SK-N-SH treated with all-trans-retinoic acid at 6 μM for 48 hours (cell line): ENCODE results near the gene SVIL.

ENCODE experiments used
- ARNTL ChIP-seq: fragments of 450-650 bp; formaldehyde crosslinking; IDR thresholded peaks from 2 replicates; pipeline ENCODE4 v1.5.0; 2020; ENCODE audit warnings: low read depth, mild to moderate bottlenecking, moderate library complexity, borderline replicate concordance
- GLIS3 ChIP-seq: fragments of 250-450 bp; sonication (Bioruptor Pico); IDR thresholded peaks from 2 replicates; pipeline ENCODE4 v1.5.0; 2020; ENCODE audit warnings: mild to moderate bottlenecking, moderate library complexity
- ISL1 ChIP-seq: fragments of 250-450 bp; sonication (Bioruptor Pico); IDR thresholded peaks from 2 replicates; pipeline ENCODE4 v2.1.2; 2022; ENCODE audit warnings: mild to moderate bottlenecking, moderate library complexity
- PATZ1 ChIP-seq: fragments of 250-450 bp; sonication (Bioruptor Pico); IDR thresholded peaks from 2 replicates; pipeline ENCODE4 v1.8.0; 2020; ENCODE audit warnings: mild to moderate bottlenecking, moderate library complexity, borderline replicate concordance
- TCF4 ChIP-seq: fragments of 250-450 bp; sonication (Bioruptor Pico); IDR thresholded peaks from 2 replicates; pipeline ENCODE4 v1.8.0; 2021; ENCODE audit warnings: mild to moderate bottlenecking, moderate library complexity, borderline replicate concordance
- TOX ChIP-seq: fragments of 250-450 bp; sonication (Bioruptor Pico); IDR thresholded peaks from 2 replicates; pipeline ENCODE4 v1.8.0; 2021; ENCODE audit warnings: mild to moderate bottlenecking, moderate library complexity, borderline replicate concordance
- TSHZ2 ChIP-seq: fragments of 250-450 bp; sonication (Bioruptor Pico); IDR thresholded peaks from 2 replicates; pipeline ENCODE4 v1.5.0; 2020; ENCODE audit warnings: mild to moderate bottlenecking, moderate library complexity
- ZFP3 ChIP-seq: fragments of 250-450 bp; sonication (Bioruptor Pico); IDR thresholded peaks from 2 replicates; pipeline ENCODE4 v1.5.0; 2020; ENCODE audit warnings: mild to moderate bottlenecking, moderate library complexity
- ZFP30 ChIP-seq: fragments of 450-650 bp; formaldehyde crosslinking; IDR thresholded peaks from 2 replicates; pipeline ENCODE4 v1.5.0; 2022; ENCODE audit warnings: mild to moderate bottlenecking, moderate library complexity
- ZNF565 ChIP-seq: fragments of 450-650 bp; formaldehyde crosslinking; conservative IDR thresholded peaks from 2 replicates; pipeline ENCODE4 v1.5.0; 2020; ENCODE audit warnings: low read depth, mild to moderate bottlenecking, moderate library complexity
- ZNF70 ChIP-seq: fragments of 450-650 bp; formaldehyde crosslinking; IDR thresholded peaks from 2 replicates; pipeline ENCODE4 v1.5.0; 2020; ENCODE audit warnings: mild to moderate bottlenecking, moderate library complexity

- TF ChIP-seq ZFP30 (CRISPR knock-in tag) (no peak), PATZ1 (CRISPR knock-in tag) (no peak), ZNF70 (no peak), GLIS3 (no peak), ZFP3 (CRISPR knock-in tag) (no peak), TOX (CRISPR knock-in tag) (no peak), ARNTL (CRISPR knock-in tag) (no peak), TCF4 (CRISPR knock-in tag) (no peak), TSHZ2 (no peak), ISL1 (CRISPR knock-in tag) (no peak), ZNF565 (no peak)
These were observed 77.1 kb downstream of the SVIL start for GRCh38 chr10:29557665-29558064.
